KOPT-K1 (cell line): Measurements from ENCODE around the gene TGFBI.

ENCODE experiments used
- H3K27ac ChIP-seq: fragments of 200-600 bp; sonication (generic); 2 replicates; pipeline ENCODE4 v1.5.1; 2016; ENCODE audit warnings: antibody characterized with exemption, mild to moderate bottlenecking, low read depth, low read length; ENCODE audit not compliant: poor library complexity, severe bottlenecking
- H3K36me3 ChIP-seq: fragments of 200-600 bp; sonication (generic); 2 replicates; pipeline ENCODE4 v1.5.1; 2017; ENCODE audit warnings: antibody characterized with exemption, mild to moderate bottlenecking, low read length, moderate library complexity; ENCODE audit not compliant: insufficient read depth
- H3K9me3 ChIP-seq: fragments of 200-600 bp; sonication (generic); 2 replicates; pipeline ENCODE4 v1.5.1; 2017; ENCODE audit warnings: antibody characterized with exemption, low read length, mild to moderate bottlenecking; ENCODE audit not compliant: insufficient read depth, poor library complexity, severe bottlenecking

The TGFBI gene

GRCh38 chr5:136073714-136074529, 45.1 kb downstream of the TGFBI start:
- Histone ChIP-seq H3K36me3 (no peaks in the 10 kb centered on the region), H3K27ac (no peak overlapping the region), H3K9me3 (peaks cover 3% of the 10 kb centered on the region)

GRCh38 chr5:136075466-136075891, 46.7 kb downstream of the TGFBI start:
- H3K36me3 ChIP-seq, result no peaks in the 10 kb centered on the region
- no peaks in the 10 kb centered on the region for H3K9me3 ChIP-seq
- H3K27ac ChIP-seq, result no peak overlapping the region

GRCh38 chr5:136076067-136076466, 47.3 kb downstream of the TGFBI start:
- no peaks in the 10 kb centered on the region for H3K9me3 ChIP-seq
- no peaks in the 10 kb centered on the region for H3K36me3 ChIP-seq
- H3K27ac ChIP-seq, result no peak overlapping the region

- H3K27ac ChIP-seq, result no peak overlapping the region
- H3K36me3 ChIP-seq, result no peaks in the 10 kb centered on the region
- H3K9me3 ChIP-seq, result no peaks in the 10 kb centered on the region
Measured at GRCh38 chr5:136076881-136077445, 48.2 kb downstream of the TGFBI start.

GRCh38 chr5:136079195-136079985, 50.6 kb downstream of the TGFBI start:
- no peak overlapping the region for H3K27ac ChIP-seq
- H3K9me3 ChIP-seq, result no peaks in the 10 kb centered on the region
- H3K36me3 ChIP-seq, result no peaks in the 10 kb centered on the region

- no peaks in the 10 kb centered on the region for H3K9me3 ChIP-seq
- no peaks in the 10 kb centered on the region for H3K36me3 ChIP-seq
- no peak overlapping the region for H3K27ac ChIP-seq
Measured at GRCh38 chr5:136080113-136080482, 51.3 kb downstream of the TGFBI start.

GRCh38 chr5:136080483-136081216, 51.9 kb downstream of the TGFBI start:
- Histone ChIP-seq H3K36me3 (no peaks in the 10 kb centered on the region), H3K9me3 (no peaks in the 10 kb centered on the region), H3K27ac (no peak overlapping the region)

- H3K9me3 ChIP-seq, result no peaks in the 10 kb centered on the region
- no peaks in the 10 kb centered on the region for H3K36me3 ChIP-seq
- H3K27ac ChIP-seq, result no peak overlapping the region
Measured at GRCh38 chr5:136081217-136081591, 52.4 kb downstream of the TGFBI start.

- H3K9me3 ChIP-seq, result no peaks in the 10 kb centered on the region
- H3K36me3 ChIP-seq, result no peaks in the 10 kb centered on the region
- no peak overlapping the region for H3K27ac ChIP-seq
Measured at GRCh38 chr5:136082390-136083193, 53.8 kb downstream of the TGFBI start.

- H3K27ac ChIP-seq, result no peak overlapping the region
- H3K36me3 ChIP-seq, result no peaks in the 10 kb centered on the region
- H3K9me3 ChIP-seq, result no peaks in the 10 kb centered on the region
Measured at GRCh38 chr5:136084698-136085097, 55.9 kb downstream of the TGFBI start.

- Histone ChIP-seq H3K9me3 (no peaks in the 10 kb centered on the region), H3K27ac (no peak overlapping the region)
Measured at GRCh38 chr5:136086783-136087566, 58.2 kb downstream of the TGFBI start.

GRCh38 chr5:136087961-136088871, 59.4 kb downstream of the TGFBI start:
- no peak overlapping the region for H3K27ac ChIP-seq
- no peaks in the 10 kb centered on the region for H3K36me3 ChIP-seq
- no peaks in the 10 kb centered on the region for H3K9me3 ChIP-seq

More at GRCh38 chr5:136086783-136087566, 58.2 kb downstream of the TGFBI start:
- H3K36me3 ChIP-seq, result no peaks in the 10 kb centered on the region

- H3K9me3 ChIP-seq, result no peaks in the 10 kb centered on the region
- no peaks in the 10 kb centered on the region for H3K36me3 ChIP-seq
- H3K27ac ChIP-seq, result no peak overlapping the region
Measured at GRCh38 chr5:136089791-136090190, 61.0 kb downstream of the TGFBI start.
